Measurements from ENCODE around the gene BMPR1A. TPM values are rescaled to one million over a fixed set of nuclear protein-coding genes. Genes with fewer than 3 reads are reported as not detected.

BMPR1A gene
- total and polyA plus RNA-seq, 3 experiments from 2014 or later, result 6.4 to 21.9 (median 20.9) TPM

- no peaks in the 10 kb centered on the region for H3K27me3 ChIP-seq (ENCODE audit: insufficient read depth, low read length, poor library complexity, severe bottlenecking)
- H3K4me1 Mint-ChIP-seq, result peaks cover 19 to 34% (median 30%) of the 10 kb centered on the region in 3 donors
- CTCF ChIA-PET, result no interaction called here
- H3K36me3 Mint-ChIP-seq, result peaks cover 0 to 5% (median 3%) of the 10 kb centered on the region in 3 donors
- H3K27ac ChIP-seq (ENCODE audit: low read depth, low read length), result no peak overlapping the region
- H3K4me3 Mint-ChIP-seq, result no peak overlapping the region
- H3K9me3 Mint-ChIP-seq, result peaks cover 0 to 3% (median 0%) of the 10 kb centered on the region in 5 donors
- no peak for DNase-seq
- H3K27ac Mint-ChIP-seq, result peak overlapping the region in 2 of 8 donors; percentile 22 to 71
- H3K36me3 ChIP-seq (ENCODE audit: insufficient read depth, low read length), result no peaks in the 10 kb centered on the region
- POLR2A ChIA-PET, result no interaction called here
- no peaks in the 10 kb centered on the region for H3K9me3 ChIP-seq (ENCODE audit: low read length)
- H3K27me3 Mint-ChIP-seq, result no peaks in the 10 kb centered on the region
- no peak overlapping the region for H3K4me3 ChIP-seq (ENCODE audit: low read length)
- H3K4me1 ChIP-seq (ENCODE audit: insufficient read depth, low read length), result no peaks in the 10 kb centered on the region
Observed at GRCh38 chr10:86775056-86775869, 18.8 kb downstream of the BMPR1A start.

DNA sequence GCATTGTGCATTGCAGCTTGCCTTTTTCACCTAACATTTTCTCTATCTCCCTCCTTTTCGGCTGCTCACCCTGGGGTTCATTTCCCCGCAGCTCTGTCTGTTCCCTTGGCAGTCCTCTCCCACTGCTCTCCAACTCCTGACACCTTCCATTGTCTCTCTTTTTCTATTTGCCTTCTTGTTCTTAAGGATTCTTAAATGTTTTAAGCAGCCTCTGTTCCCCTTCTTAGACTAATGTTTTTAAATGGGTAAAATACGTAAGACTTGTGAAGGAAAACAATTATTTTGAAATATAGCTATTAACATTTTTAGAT, 19.4 kb downstream of the BMPR1A start:
- DNase-seq, result no peak
- no peak overlapping the region for H3K4me3 ChIP-seq (ENCODE audit: low read length)
- H3K36me3 ChIP-seq (ENCODE audit: insufficient read depth, low read length), result no peaks in the 10 kb centered on the region
- Mint-ChIP-seq H3K4me1 (peaks cover 16 to 29% (median 25%) of the 10 kb centered on the region in 3 donors), H3K27me3 (no peaks in the 10 kb centered on the region), H3K4me3 (no peak overlapping the region), H3K9me3 (peaks cover 0 to 3% (median 0%) of the 10 kb centered on the region in 5 donors), H3K27ac (peak overlapping the region in 1 of 8 donors; percentile 11), H3K36me3 (peaks cover 0 to 5% (median 3%) of the 10 kb centered on the region in 3 donors)
- H3K9me3 ChIP-seq (ENCODE audit: low read length), result no peaks in the 10 kb centered on the region
- ChIA-PET CTCF (no interaction called here), POLR2A (no interaction called here)
- H3K27ac ChIP-seq (ENCODE audit: low read depth, low read length), result no peak overlapping the region
- H3K27me3 ChIP-seq (ENCODE audit: insufficient read depth, low read length, poor library complexity, severe bottlenecking), result no peaks in the 10 kb centered on the region
- H3K4me1 ChIP-seq (ENCODE audit: insufficient read depth, low read length), result no peaks in the 10 kb centered on the region

- no peaks in the 10 kb centered on the region for H3K36me3 ChIP-seq (ENCODE audit: insufficient read depth, low read length)
- H3K4me1 ChIP-seq (ENCODE audit: insufficient read depth, low read length), result no peaks in the 10 kb centered on the region
- Mint-ChIP-seq H3K36me3 (peaks cover 4 to 23% (median 5%) of the 10 kb centered on the region in 3 donors), H3K4me3 (no peak overlapping the region), H3K4me1 (peaks cover 18 to 51% (median 43%) of the 10 kb centered on the region in 3 donors), H3K27ac (peak overlapping the region in 1 of 8 donors; percentile 10), H3K9me3 (peaks cover 0 to 6% (median 0%) of the 10 kb centered on the region in 5 donors), H3K27me3 (no peaks in the 10 kb centered on the region)
- ChIA-PET POLR2A (no interaction called here), CTCF (no interaction called here)
- no peaks in the 10 kb centered on the region for H3K9me3 ChIP-seq (ENCODE audit: low read length)
- no peak overlapping the region for H3K27ac ChIP-seq (ENCODE audit: low read depth, low read length)
- DNase-seq, result no peak
- no peak overlapping the region for H3K4me3 ChIP-seq (ENCODE audit: low read length)
- no peaks in the 10 kb centered on the region for H3K27me3 ChIP-seq (ENCODE audit: insufficient read depth, low read length, poor library complexity, severe bottlenecking)
Observed at GRCh38 chr10:86779220-86780017, 23.0 kb downstream of the BMPR1A start.

- CTCF ChIA-PET, result no interaction called here
- H3K4me3 Mint-ChIP-seq, result peak overlapping the region in 1 of 7 donors; percentile 18
Observed at GRCh38 chr10:86782701-86783418, 26.4 kb downstream of the BMPR1A start.

DNA sequence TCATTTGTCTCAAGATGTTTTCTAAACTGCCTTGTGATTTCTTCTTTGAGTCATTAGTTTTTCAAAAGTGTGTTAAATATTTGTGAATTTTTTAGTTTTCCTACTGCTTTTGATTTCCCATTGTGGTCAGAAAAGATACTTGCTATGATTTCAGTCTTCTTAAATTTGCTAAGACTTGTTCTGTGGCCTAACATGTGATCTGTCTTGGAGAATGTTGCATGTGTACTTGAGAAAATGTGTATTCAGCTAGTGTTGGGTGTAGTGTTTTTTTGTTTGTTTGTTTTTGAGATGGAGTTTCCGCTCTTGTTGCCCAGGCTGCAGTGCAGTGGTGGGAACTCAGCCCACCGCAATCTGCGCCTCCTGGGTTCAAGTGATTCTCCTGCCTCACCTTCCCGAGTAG, 28.6 kb downstream of the BMPR1A start:
- H3K27me3 ChIP-seq (ENCODE audit: insufficient read depth, low read length, poor library complexity, severe bottlenecking), result no peaks in the 10 kb centered on the region
- no peaks in the 10 kb centered on the region for H3K4me1 ChIP-seq (ENCODE audit: insufficient read depth, low read length)
- POLR2A ChIA-PET, result no interaction called here
- Mint-ChIP-seq H3K36me3 (peaks cover 2 to 35% (median 9%) of the 10 kb centered on the region in 3 donors), H3K4me1 (peaks cover 9 to 32% (median 29%) of the 10 kb centered on the region in 3 donors), H3K27me3 (no peaks in the 10 kb centered on the region), H3K9me3 (peaks cover 0 to 6% (median 0%) of the 10 kb centered on the region in 5 donors), H3K4me3 (no peak overlapping the region), H3K27ac (no peak overlapping the region)
- no peak overlapping the region for H3K27ac ChIP-seq (ENCODE audit: low read depth, low read length)
- CTCF ChIA-PET, result no interaction called here
- no peaks in the 10 kb centered on the region for H3K36me3 ChIP-seq (ENCODE audit: insufficient read depth, low read length)
- no peaks in the 10 kb centered on the region for H3K9me3 ChIP-seq (ENCODE audit: low read length)
- H3K4me3 ChIP-seq (ENCODE audit: low read length), result no peak overlapping the region
- DNase-seq, result no peak

More at GRCh38 chr10:86782701-86783418, 26.4 kb downstream of the BMPR1A start:
- Histone ChIP-seq H3K27me3 (ENCODE audit: insufficient read depth, low read length, poor library complexity, severe bottlenecking) (no peaks in the 10 kb centered on the region), H3K36me3 (ENCODE audit: insufficient read depth, low read length) (no peaks in the 10 kb centered on the region), H3K4me3 (ENCODE audit: low read length) (no peak overlapping the region), H3K27ac (ENCODE audit: low read depth, low read length) (no peak overlapping the region), H3K4me1 (ENCODE audit: insufficient read depth, low read length) (no peaks in the 10 kb centered on the region), H3K9me3 (ENCODE audit: low read length) (no peaks in the 10 kb centered on the region)
- POLR2A ChIA-PET, result no interaction called here
- H3K4me1 Mint-ChIP-seq, result peaks cover 12 to 38% (median 36%) of the 10 kb centered on the region in 3 donors
- H3K27ac Mint-ChIP-seq, result no peak overlapping the region
- H3K9me3 Mint-ChIP-seq, result peaks cover 0 to 8% (median 0%) of the 10 kb centered on the region in 5 donors
- DNase-seq, result no peak
- peaks cover 5 to 37% (median 9%) of the 10 kb centered on the region in 3 donors for H3K36me3 Mint-ChIP-seq
- no peaks in the 10 kb centered on the region for H3K27me3 Mint-ChIP-seq

GRCh38 chr10:86785968-86786367, 29.5 kb downstream of the BMPR1A start:
- no peak overlapping the region for H3K4me3 ChIP-seq (ENCODE audit: low read length)
- Mint-ChIP-seq H3K4me1 (peaks cover 8 to 30% (median 28%) of the 10 kb centered on the region in 3 donors), H3K36me3 (peaks cover 2 to 32% (median 9%) of the 10 kb centered on the region in 3 donors), H3K27ac (no peak overlapping the region), H3K4me3 (no peak overlapping the region), H3K9me3 (peaks cover 0 to 6% (median 4%) of the 10 kb centered on the region in 5 donors), H3K27me3 (no peaks in the 10 kb centered on the region)
- H3K36me3 ChIP-seq (ENCODE audit: insufficient read depth, low read length), result no peaks in the 10 kb centered on the region
- H3K4me1 ChIP-seq (ENCODE audit: insufficient read depth, low read length), result no peaks in the 10 kb centered on the region
- ChIA-PET CTCF (no interaction called here), POLR2A (interaction anchor here (0.5 kb wide), 1 partner anchor 73 kb away, joined by 4 read pairs; no protein-coding TSS in a partner anchor)
- H3K9me3 ChIP-seq (ENCODE audit: low read length), result no peaks in the 10 kb centered on the region
- no peak for DNase-seq
- H3K27me3 ChIP-seq (ENCODE audit: insufficient read depth, low read length, poor library complexity, severe bottlenecking), result no peaks in the 10 kb centered on the region
- H3K27ac ChIP-seq (ENCODE audit: low read depth, low read length), result no peak overlapping the region

GRCh38 chr10:86786368-86786767, 29.9 kb downstream of the BMPR1A start:
- no peak overlapping the region for H3K4me3 ChIP-seq (ENCODE audit: low read length)
- Mint-ChIP-seq H3K9me3 (peaks cover 0 to 6% (median 4%) of the 10 kb centered on the region in 5 donors), H3K4me3 (no peak overlapping the region), H3K27ac (no peak overlapping the region), H3K27me3 (no peaks in the 10 kb centered on the region), H3K36me3 (peaks cover 2 to 32% (median 9%) of the 10 kb centered on the region in 3 donors), H3K4me1 (peaks cover 4 to 29% (median 24%) of the 10 kb centered on the region in 3 donors)
- no peaks in the 10 kb centered on the region for H3K27me3 ChIP-seq (ENCODE audit: insufficient read depth, low read length, poor library complexity, severe bottlenecking)
- ChIA-PET CTCF (no interaction called here), POLR2A (interaction anchor here (0.5 kb wide), 1 partner anchor 73 kb away, joined by 4 read pairs; no protein-coding TSS in a partner anchor)
- H3K27ac ChIP-seq (ENCODE audit: low read depth, low read length), result no peak overlapping the region
- no peak for DNase-seq
- H3K36me3 ChIP-seq (ENCODE audit: insufficient read depth, low read length), result no peaks in the 10 kb centered on the region
- no peaks in the 10 kb centered on the region for H3K4me1 ChIP-seq (ENCODE audit: insufficient read depth, low read length)
- H3K9me3 ChIP-seq (ENCODE audit: low read length), result no peaks in the 10 kb centered on the region

All from CD8-positive, alpha-beta memory T cell (primary cell).